ENCODE measurements around the gene ZNF771.

ZNF771 gene

DNA sequence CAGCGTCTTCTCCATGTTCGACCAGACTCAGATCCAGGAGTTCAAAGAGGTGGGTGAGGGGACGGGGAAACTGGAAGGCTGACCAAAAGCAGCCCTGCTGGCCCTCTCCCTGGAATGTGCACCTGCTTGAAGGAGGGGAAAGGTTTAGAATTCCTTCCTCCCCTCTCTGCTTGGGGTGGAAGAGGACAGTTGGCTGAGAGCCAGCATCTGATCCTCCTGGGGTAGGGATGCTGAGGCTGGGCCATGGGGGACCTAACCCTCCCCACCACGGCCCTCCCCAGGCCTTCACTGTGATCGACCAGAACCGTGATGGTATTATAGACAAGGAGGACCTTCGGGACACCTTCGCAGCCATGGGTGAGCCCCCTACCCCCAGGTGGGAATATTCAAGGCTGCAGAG, 31.5 kb upstream of the ZNF771 start:
- no peak for DNase-seq
- Histone ChIP-seq H3K4me1 (ENCODE audit: control extremely low read depth in 1 of 4, control insufficient read depth in 4 of 4, insufficient read depth in 4 of 4, low read length in 3 of 4) (peaks cover 2 to 46% (median 42%) of the 10 kb centered on the region in 4 experiments), H3K27ac (ENCODE audit: insufficient read depth in 1 of 2, low read depth in 1 of 2, low read length in 2 of 2, poor library complexity in 1 of 2, severe bottlenecking in 2 of 2) (peak overlapping the region in 1 of 2 experiments; percentile 97), H3K27me3 (replicated peaks in 2 of 5; ENCODE audit: control insufficient read depth in 4 of 5, insufficient read depth in 5 of 5, low read length in 4 of 5) (no peaks in the 10 kb centered on the region), H3K36me3 (ENCODE audit: control insufficient read depth in 4 of 4, insufficient read depth in 4 of 4, low read length in 3 of 4) (no peaks in the 10 kb centered on the region), H3K9me3 (ENCODE audit: control extremely low read depth in 1 of 5, control insufficient read depth in 4 of 5, insufficient read depth in 2 of 5, low read depth in 1 of 5, low read length in 4 of 5) (no peaks in the 10 kb centered on the region), H3K4me3 (ENCODE audit: control insufficient read depth in 1 of 7, extremely low read depth in 1 of 7, insufficient read depth in 4 of 7, low read depth in 2 of 7, low read length in 6 of 7) (no peak overlapping the region)
- POLR2A ChIA-PET, result no interaction called here
- WGBS (ENCODE audit: insufficient coverage), result 100% methylated on average over 8 of the region's 8 CpGs
- CTCF ChIA-PET, result interaction anchor here (1.7 to 2.7 kb wide), 2 partner anchors 20 to 34 kb away, joined by 5 to 11 read pairs; partner anchors contain the start of gene ZNF48

DNA sequence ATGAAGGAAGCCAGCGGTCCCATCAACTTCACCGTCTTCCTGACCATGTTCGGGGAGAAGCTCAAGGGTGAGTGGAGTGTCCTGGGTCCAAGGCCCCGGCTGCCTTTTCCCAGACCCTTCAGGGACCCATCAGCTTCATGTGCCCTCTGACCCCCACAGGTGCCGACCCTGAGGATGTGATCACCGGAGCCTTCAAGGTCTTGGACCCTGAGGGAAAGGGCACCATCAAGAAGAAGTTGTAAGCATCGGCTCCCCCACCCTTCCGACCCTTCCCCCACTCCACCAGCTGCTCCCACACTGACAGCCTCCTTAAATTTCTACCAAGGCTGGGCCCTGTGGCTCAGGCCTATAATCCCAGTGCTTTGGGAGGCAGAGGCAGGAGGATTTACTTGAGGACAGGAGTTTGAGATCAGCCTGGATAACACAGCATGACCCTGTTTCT, 30.9 kb upstream of the ZNF771 start:
- Histone ChIP-seq H3K27me3 (replicated peaks in 2 of 5; ENCODE audit: control insufficient read depth in 4 of 5, insufficient read depth in 5 of 5, low read length in 4 of 5) (no peaks in the 10 kb centered on the region), H3K4me1 (ENCODE audit: control extremely low read depth in 1 of 4, control insufficient read depth in 4 of 4, insufficient read depth in 4 of 4, low read length in 3 of 4) (peaks cover 0 to 47% (median 41%) of the 10 kb centered on the region in 4 experiments), H3K36me3 (ENCODE audit: control insufficient read depth in 4 of 4, insufficient read depth in 4 of 4, low read length in 3 of 4) (no peaks in the 10 kb centered on the region), H3K27ac (ENCODE audit: insufficient read depth in 1 of 2, low read depth in 1 of 2, low read length in 2 of 2, poor library complexity in 1 of 2, severe bottlenecking in 2 of 2) (peak overlapping the region in 1 of 2 experiments; percentile 97), H3K9me3 (ENCODE audit: control extremely low read depth in 1 of 5, control insufficient read depth in 4 of 5, insufficient read depth in 2 of 5, low read depth in 1 of 5, low read length in 4 of 5) (no peaks in the 10 kb centered on the region), H3K4me3 (ENCODE audit: control insufficient read depth in 1 of 7, extremely low read depth in 1 of 7, insufficient read depth in 4 of 7, low read depth in 2 of 7, low read length in 6 of 7) (no peak overlapping the region)
- ChIA-PET POLR2A (no interaction called here), CTCF (interaction anchor here (1.7 to 2.7 kb wide), 2 partner anchors 19 to 33 kb away, joined by 5 to 11 read pairs; partner anchors contain the start of gene ZNF48)
- DNase-seq, result no peak
- WGBS (ENCODE audit: insufficient coverage), result 100% methylated on average over 6 of the region's 8 CpGs

DNA sequence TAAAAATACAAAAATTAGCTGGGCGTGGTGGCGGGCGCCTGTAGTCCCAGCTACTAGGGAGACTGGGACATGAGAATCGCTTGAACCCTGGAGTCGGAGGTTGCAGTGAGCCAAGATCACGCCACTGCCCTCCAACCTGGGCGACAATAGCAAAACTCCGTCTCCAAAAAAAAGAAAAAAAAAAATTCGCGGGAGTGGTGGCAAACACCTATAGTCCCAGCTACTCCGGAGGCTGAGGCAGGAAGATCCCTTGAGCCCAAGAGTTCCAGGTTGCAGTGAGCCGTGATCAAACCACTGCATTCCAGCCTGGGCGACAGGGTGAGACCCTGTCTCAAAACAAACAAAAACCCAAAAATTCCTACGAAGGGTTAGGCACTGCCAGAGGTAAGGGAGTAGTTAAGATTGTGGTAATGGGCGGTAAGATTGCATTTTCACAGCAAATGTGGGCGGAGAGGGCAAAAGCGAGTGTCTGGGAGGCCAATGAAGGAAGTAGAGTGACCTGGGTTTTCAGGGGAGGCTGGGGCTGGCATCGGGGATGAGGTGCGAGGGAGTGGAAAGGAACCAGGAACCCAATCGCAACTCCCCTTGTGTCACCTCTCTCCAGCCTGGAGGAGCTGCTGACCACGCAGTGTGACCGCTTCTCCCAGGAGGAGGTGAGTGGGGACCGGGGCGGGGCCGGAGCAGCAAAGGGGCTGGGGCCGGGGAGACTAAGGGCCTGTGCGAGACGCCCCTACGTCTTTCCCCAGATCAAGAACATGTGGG, 30.2 kb upstream of the ZNF771 start:
- CTCF ChIA-PET, result interaction anchor here (0.6 to 2.7 kb wide), 4 partner anchors 19 to 32 kb away, joined by 3 to 11 read pairs (median 6); partner anchors contain the start of gene ZNF48
- Histone ChIP-seq H3K36me3 (ENCODE audit: control insufficient read depth in 4 of 4, insufficient read depth in 4 of 4, low read length in 3 of 4) (no peaks in the 10 kb centered on the region), H3K27ac (ENCODE audit: insufficient read depth in 1 of 2, low read depth in 1 of 2, low read length in 2 of 2, poor library complexity in 1 of 2, severe bottlenecking in 2 of 2) (peak overlapping the region; percentile 94 to 97), H3K9me3 (ENCODE audit: control extremely low read depth in 1 of 5, control insufficient read depth in 4 of 5, insufficient read depth in 2 of 5, low read depth in 1 of 5, low read length in 4 of 5) (no peaks in the 10 kb centered on the region), H3K4me3 (ENCODE audit: control insufficient read depth in 1 of 7, extremely low read depth in 1 of 7, insufficient read depth in 4 of 7, low read depth in 2 of 7, low read length in 6 of 7) (peak overlapping the region in 6 of 7 experiments; percentile 12 to 93 (median 73)), H3K4me1 (ENCODE audit: control extremely low read depth in 1 of 4, control insufficient read depth in 4 of 4, insufficient read depth in 4 of 4, low read length in 3 of 4) (peaks cover 0 to 51% (median 44%) of the 10 kb centered on the region in 4 experiments), H3K27me3 (replicated peaks in 2 of 5; ENCODE audit: control insufficient read depth in 4 of 5, insufficient read depth in 5 of 5, low read length in 4 of 5) (no peaks in the 10 kb centered on the region)
- 39% methylated on average over 28 of the region's 29 CpGs for WGBS (ENCODE audit: insufficient coverage)
- POLR2A ChIA-PET, result interaction anchor here (1.0 to 1.8 kb wide), 4 partner anchors 8 to 30 kb away, joined by 3 to 11 read pairs (median 4); partner anchors contain the start of genes ZNF48 and ZNF771
- peak; percentile 57 to 86 (median 80) for DNase-seq

DNA sequence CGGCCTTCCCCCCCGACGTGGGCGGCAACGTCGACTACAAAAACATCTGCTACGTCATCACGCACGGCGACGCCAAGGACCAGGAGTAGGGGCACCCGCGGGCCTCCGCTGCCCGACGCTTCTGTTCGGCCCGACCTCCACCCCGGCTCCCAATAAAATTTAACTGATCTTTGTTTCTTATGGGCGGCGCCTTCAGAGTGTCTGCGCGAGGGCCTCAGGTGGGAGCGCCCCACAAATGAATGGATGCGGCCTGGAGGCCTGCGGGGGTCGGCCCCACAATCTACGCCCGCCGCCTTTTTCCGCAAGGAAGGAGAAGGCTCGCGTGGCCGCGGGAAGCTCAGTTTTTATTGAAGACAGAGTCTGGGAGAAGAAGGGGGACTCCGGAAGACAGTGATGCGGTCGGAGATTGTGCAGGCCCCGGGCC, 29.6 kb upstream of the ZNF771 start:
- POLR2A ChIA-PET, result interaction anchor here (0.7 to 1.8 kb wide), 7 partner anchors 8 to 696 kb away, joined by 3 to 11 read pairs (median 4); partner anchors contain the start of genes CD2BP2, ZNF48 and ZNF771
- CTCF ChIA-PET, result interaction anchor here (1.0 to 2.7 kb wide), 3 partner anchors 18 to 33 kb away, joined by 3 to 11 read pairs (median 8); partner anchors contain the start of gene ZNF48
- Histone ChIP-seq H3K4me1 (ENCODE audit: control extremely low read depth in 1 of 4, control insufficient read depth in 4 of 4, insufficient read depth in 4 of 4, low read length in 3 of 4) (peaks cover 0 to 57% (median 49%) of the 10 kb centered on the region in 4 experiments), H3K36me3 (ENCODE audit: control insufficient read depth in 4 of 4, insufficient read depth in 4 of 4, low read length in 3 of 4) (no peaks in the 10 kb centered on the region), H3K4me3 (ENCODE audit: control insufficient read depth in 1 of 7, extremely low read depth in 1 of 7, insufficient read depth in 4 of 7, low read depth in 2 of 7, low read length in 6 of 7) (peak overlapping the region; percentile 20 to 93 (median 69)), H3K9me3 (ENCODE audit: control extremely low read depth in 1 of 5, control insufficient read depth in 4 of 5, insufficient read depth in 2 of 5, low read depth in 1 of 5, low read length in 4 of 5) (no peaks in the 10 kb centered on the region), H3K27ac (ENCODE audit: insufficient read depth in 1 of 2, low read depth in 1 of 2, low read length in 2 of 2, poor library complexity in 1 of 2, severe bottlenecking in 2 of 2) (peak overlapping the region; percentile 94 to 97), H3K27me3 (replicated peaks in 2 of 5; ENCODE audit: control insufficient read depth in 4 of 5, insufficient read depth in 5 of 5, low read length in 4 of 5) (no peaks in the 10 kb centered on the region)
- 0% methylated on average over 34 of the region's 39 CpGs for WGBS (ENCODE audit: insufficient coverage)
- DNase-seq, result peak; percentile 92 to 96 (median 95)

DNA sequence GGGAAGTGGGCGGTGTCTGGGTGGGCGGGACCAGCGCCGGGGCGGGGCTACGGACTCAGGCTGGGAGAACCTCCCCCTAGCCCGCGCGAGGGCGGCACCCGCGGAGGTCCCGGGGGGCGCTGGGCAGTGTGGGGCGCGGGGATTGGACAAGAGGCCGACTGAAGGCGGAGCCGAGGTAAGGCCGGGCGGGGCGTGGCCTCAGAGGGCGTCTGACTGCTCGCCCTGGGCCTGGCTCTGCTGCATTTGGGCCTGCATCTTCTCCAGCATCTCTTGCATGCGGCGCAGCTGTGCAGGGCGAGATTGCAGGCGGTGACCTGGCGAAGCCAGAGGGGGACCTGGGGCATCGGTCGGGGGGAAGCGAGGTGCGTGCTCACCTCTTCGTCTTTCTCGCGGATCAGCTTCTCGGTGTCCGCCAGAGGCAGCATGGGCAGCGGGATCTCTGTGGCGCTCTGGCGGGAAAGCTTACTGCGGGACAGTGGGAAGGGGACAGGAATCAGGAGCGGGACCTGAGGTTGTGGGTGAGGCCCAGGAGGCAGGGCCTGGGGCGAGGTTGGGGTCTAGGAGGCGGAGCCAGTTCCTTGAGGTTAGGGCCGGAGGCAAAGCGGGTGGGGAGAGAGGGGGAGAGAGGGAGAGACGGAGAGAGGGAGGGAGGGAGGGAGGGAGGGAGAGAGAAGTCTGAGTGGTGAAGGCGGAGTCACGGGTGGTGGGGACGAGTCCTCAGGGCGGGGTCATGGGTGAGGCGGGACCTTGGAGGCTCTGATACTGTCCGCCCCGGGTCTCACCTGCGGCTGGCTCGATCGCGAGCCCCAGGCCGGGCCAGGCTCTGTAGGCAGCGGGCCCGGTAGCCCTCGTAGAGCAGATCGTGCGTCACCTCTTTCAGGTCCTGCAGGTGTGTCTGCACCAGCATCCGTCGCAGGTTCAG, 28.9 kb upstream of the ZNF771 start:
- H3K27me3 ChIP-seq (replicated peaks in 2 of 5; ENCODE audit: control insufficient read depth in 4 of 5, insufficient read depth in 5 of 5, low read length in 4 of 5), result no peaks in the 10 kb centered on the region
- ChIA-PET CTCF (interaction anchor here (1.0 to 1.9 kb wide), 2 partner anchors 21 to 33 kb away, joined by 3 to 8 read pairs; no protein-coding TSS in a partner anchor), POLR2A (interaction anchor here (0.7 to 1.8 kb wide), 7 partner anchors 9 to 695 kb away, joined by 3 to 11 read pairs (median 4); partner anchors contain the start of genes CD2BP2, ZNF48 and ZNF771)
- peak overlapping the region; percentile 36 to 93 (median 79) for H3K4me3 ChIP-seq (ENCODE audit: control insufficient read depth in 1 of 7, extremely low read depth in 1 of 7, insufficient read depth in 4 of 7, low read depth in 2 of 7, low read length in 6 of 7)
- peaks cover 0 to 64% (median 54%) of the 10 kb centered on the region in 4 experiments for H3K4me1 ChIP-seq (ENCODE audit: control extremely low read depth in 1 of 4, control insufficient read depth in 4 of 4, insufficient read depth in 4 of 4, low read length in 3 of 4)
- H3K27ac ChIP-seq (ENCODE audit: insufficient read depth in 1 of 2, low read depth in 1 of 2, low read length in 2 of 2, poor library complexity in 1 of 2, severe bottlenecking in 2 of 2), result peak overlapping the region; percentile 94 to 97
- DNase-seq, result peak; percentile 98 to 99 (median 99)
- no peaks in the 10 kb centered on the region for H3K36me3 ChIP-seq (ENCODE audit: control insufficient read depth in 4 of 4, insufficient read depth in 4 of 4, low read length in 3 of 4)
- no peaks in the 10 kb centered on the region for H3K9me3 ChIP-seq (ENCODE audit: control extremely low read depth in 1 of 5, control insufficient read depth in 4 of 5, insufficient read depth in 2 of 5, low read depth in 1 of 5, low read length in 4 of 5)
- 0% methylated on average over 46 of the region's 67 CpGs for WGBS (ENCODE audit: insufficient coverage)

DNA sequence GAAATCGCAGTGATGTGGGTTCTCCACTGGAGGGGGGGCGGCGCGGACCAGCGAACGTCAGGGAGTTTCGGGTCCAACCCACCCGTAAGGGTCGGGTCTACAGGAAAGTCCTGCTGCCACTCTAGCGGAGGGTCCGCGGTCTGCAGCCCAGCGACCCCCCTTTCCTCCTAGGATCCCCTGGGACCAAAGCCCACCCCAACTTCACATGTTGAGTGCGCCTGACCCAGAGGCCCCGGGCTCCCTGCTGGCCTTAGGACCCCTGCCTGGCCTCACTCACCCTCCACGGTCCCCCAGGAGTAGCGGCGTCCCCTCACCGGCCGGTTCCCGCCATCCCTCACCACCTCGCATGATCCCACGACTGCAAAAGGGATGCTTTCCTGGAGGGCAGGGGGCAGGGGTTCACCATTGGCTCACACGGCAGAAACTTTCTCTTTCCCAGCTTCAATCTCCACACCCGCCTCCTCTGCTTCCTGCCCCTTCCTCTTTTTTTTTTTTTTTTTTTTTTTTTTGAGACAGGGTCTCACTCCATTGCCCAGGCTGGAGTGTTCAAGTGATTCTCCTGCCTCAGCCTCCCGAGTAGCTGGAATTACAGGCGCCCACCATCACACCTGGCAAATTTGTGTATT, 28.1 kb upstream of the ZNF771 start:
- Histone ChIP-seq H3K4me3 (ENCODE audit: control insufficient read depth in 1 of 7, extremely low read depth in 1 of 7, insufficient read depth in 4 of 7, low read depth in 2 of 7, low read length in 6 of 7) (peak overlapping the region; percentile 20 to 93 (median 79)), H3K27me3 (replicated peaks in 2 of 5; ENCODE audit: control insufficient read depth in 4 of 5, insufficient read depth in 5 of 5, low read length in 4 of 5) (no peaks in the 10 kb centered on the region), H3K27ac (ENCODE audit: insufficient read depth in 1 of 2, low read depth in 1 of 2, low read length in 2 of 2, poor library complexity in 1 of 2, severe bottlenecking in 2 of 2) (peak overlapping the region in 1 of 2 experiments; percentile 74), H3K36me3 (ENCODE audit: control insufficient read depth in 4 of 4, insufficient read depth in 4 of 4, low read length in 3 of 4) (no peaks in the 10 kb centered on the region), H3K9me3 (ENCODE audit: control extremely low read depth in 1 of 5, control insufficient read depth in 4 of 5, insufficient read depth in 2 of 5, low read depth in 1 of 5, low read length in 4 of 5) (no peaks in the 10 kb centered on the region), H3K4me1 (ENCODE audit: control extremely low read depth in 1 of 4, control insufficient read depth in 4 of 4, insufficient read depth in 4 of 4, low read length in 3 of 4) (peaks cover 0 to 65% (median 54%) of the 10 kb centered on the region in 4 experiments)
- POLR2A ChIA-PET, result no interaction called here
- CTCF ChIA-PET, result no interaction called here
- 21% methylated on average over 15 of the region's 27 CpGs for WGBS (ENCODE audit: insufficient coverage)
- DNase-seq, result no peak

Data from common myeloid progenitor, CD34-positive (primary cell).